Activated T-cell treated with anti-CD3 and anti-CD28 coated beads, Interleukin-2, amount 50 U/mL, for 24 hours (primary cell): ENCODE measurements around the gene ZNF677.
"Not testable (repeated sequence)": the region's sequence is repeated elsewhere in the genome, so short reads cannot be mapped to it uniquely, and the experiment has no call there.

Experiments
- DNase-seq: peaks from one replicate; pipeline ENCODE4 v3.0.0-alpha.2; 2020
- H3K27ac Mint-ChIP-seq: 2 replicates; pipeline ENCODE4 v1.8.0; 2020; ENCODE audit warnings: mild to moderate bottlenecking, mixed read lengths
- H3K27me3 Mint-ChIP-seq: 2 replicates; pipeline ENCODE4 v1.8.0; 2020; ENCODE audit warnings: mixed read lengths
- H3K36me3 Mint-ChIP-seq: 2 replicates; pipeline ENCODE4 v1.8.0; 2020; ENCODE audit warnings: low read depth, mixed read lengths
- H3K4me1 Mint-ChIP-seq: 2 replicates; pipeline ENCODE4 v1.8.0; 2020; ENCODE audit warnings: low read depth, mixed read lengths
- H3K4me3 Mint-ChIP-seq: 2 replicates; pipeline ENCODE4 v1.8.0; 2020; ENCODE audit warnings: mild to moderate bottlenecking, moderate library complexity, mixed read lengths
- H3K9me3 Mint-ChIP-seq: 2 replicates; pipeline ENCODE4 v1.8.0; 2020; ENCODE audit warnings: mixed read lengths

ZNF677 gene

DNA sequence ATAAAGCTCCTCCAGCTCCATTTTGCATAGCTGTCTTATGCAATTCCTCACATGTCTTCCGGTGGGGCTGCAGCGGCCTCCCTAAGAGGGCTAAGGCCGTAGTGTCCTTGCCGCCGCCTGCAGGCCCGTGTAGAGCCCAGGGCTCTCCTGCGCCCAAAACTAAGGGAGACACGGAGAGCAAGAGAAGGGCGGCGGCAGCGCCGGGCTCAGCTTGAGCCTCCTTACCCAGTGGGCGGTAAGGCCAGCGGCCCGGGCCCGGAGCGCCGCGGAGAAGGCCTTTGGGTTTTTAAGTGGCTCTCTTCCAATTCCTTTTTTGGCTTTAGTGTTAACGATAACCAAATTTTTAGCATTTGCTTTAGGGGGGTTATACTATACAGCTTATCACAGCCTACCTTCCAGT, 30.1 kb downstream of the ZNF677 start:
- DNase-seq = no peak
- peaks cover 35% of the 10 kb centered on the region for H3K36me3 Mint-ChIP-seq
- H3K9me3 Mint-ChIP-seq = peaks cover 44% of the 10 kb centered on the region
- H3K4me1 Mint-ChIP-seq = no peaks in the 10 kb centered on the region
- H3K27ac Mint-ChIP-seq = no peak overlapping the region
- H3K4me3 Mint-ChIP-seq = no peak overlapping the region
- no peaks in the 10 kb centered on the region for H3K27me3 Mint-ChIP-seq

DNA sequence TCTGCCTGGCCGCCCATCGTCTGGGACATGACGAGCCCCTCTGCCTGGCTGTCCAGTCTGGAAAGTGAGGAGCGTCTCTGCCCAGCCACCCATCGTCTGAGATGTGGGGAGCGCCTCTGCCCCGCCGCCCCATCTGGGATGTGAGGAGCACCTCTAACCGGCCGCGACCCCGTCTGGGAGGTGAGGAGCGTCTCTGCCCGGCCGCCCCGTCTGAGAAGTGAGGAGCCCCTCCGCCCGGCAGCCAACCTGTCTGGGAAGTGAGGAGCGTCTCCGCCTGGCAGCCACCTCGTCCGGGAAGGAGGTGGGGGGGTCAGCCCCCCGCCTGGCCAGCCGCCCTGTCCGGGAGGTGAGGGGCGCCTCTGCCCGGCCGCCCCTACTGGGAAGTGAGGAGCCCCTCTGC, 32.0 kb downstream of the ZNF677 start:
- H3K36me3 Mint-ChIP-seq = peaks cover 41% of the 10 kb centered on the region
- H3K4me1 Mint-ChIP-seq, H3K27me3 Mint-ChIP-seq, DNase-seq, H3K27ac Mint-ChIP-seq, H3K4me3 Mint-ChIP-seq: not testable (repeated sequence)
- peaks cover 45% of the 10 kb centered on the region for H3K9me3 Mint-ChIP-seq

DNA sequence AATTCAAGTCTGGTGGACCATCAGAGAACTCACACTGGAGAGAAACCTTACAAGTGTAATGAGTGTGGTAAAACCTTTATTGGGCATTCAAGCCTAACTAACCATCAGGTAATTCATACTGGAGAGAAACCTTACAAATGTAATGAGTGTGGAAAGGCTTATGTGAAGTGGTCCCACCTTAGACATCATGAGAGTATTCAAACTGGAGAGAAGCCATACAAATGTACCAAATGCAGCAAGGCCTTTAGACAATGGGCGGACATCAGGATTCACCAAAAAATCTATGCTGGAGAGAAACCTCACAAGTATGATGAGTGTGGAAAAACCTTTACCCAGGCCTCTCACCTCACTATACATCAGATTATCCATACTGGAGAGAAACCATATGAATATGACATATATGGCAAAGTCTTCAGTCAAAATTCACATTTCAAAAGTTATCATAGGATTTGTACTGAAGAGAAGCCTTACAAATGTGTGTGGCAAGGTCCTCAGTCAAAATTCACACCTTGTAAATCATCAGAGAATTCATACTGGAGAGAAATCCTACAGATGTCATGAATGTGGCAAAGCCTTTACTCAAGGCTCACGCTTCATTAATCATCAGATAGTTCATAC, 41.9 kb downstream of the ZNF677 start:
- H3K9me3 Mint-ChIP-seq = peaks cover 61% of the 10 kb centered on the region
- no peak overlapping the region for H3K4me3 Mint-ChIP-seq
- no peak for DNase-seq
- H3K4me1 Mint-ChIP-seq = no peaks in the 10 kb centered on the region
- H3K27me3 Mint-ChIP-seq = no peaks in the 10 kb centered on the region
- H3K27ac Mint-ChIP-seq = no peak overlapping the region
- peaks cover 77% of the 10 kb centered on the region for H3K36me3 Mint-ChIP-seq

DNA sequence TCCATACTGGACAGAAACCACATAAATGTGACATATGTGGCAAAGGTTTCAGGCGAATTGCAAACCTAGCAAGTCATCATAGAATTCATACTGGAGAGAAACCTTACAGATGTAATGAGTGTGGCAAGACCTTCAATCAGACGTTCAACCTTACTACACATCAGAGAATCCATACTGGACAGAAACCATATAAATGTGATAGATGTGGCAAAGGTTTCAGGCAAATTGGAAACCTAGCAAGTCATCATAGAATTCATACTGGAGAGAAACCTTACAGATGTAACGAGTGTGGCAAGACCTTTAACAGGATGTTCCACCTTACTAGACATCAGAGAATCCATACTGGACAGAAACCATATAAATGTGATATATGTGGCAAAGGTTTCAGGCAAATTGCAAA, 43.1 kb downstream of the ZNF677 start:
- DNase-seq, H3K4me3 Mint-ChIP-seq, H3K27me3 Mint-ChIP-seq, H3K27ac Mint-ChIP-seq, H3K4me1 Mint-ChIP-seq: not testable (repeated sequence)
- Mint-ChIP-seq H3K9me3 (peaks cover 70% of the 10 kb centered on the region), H3K36me3 (peaks cover 87% of the 10 kb centered on the region)

DNA sequence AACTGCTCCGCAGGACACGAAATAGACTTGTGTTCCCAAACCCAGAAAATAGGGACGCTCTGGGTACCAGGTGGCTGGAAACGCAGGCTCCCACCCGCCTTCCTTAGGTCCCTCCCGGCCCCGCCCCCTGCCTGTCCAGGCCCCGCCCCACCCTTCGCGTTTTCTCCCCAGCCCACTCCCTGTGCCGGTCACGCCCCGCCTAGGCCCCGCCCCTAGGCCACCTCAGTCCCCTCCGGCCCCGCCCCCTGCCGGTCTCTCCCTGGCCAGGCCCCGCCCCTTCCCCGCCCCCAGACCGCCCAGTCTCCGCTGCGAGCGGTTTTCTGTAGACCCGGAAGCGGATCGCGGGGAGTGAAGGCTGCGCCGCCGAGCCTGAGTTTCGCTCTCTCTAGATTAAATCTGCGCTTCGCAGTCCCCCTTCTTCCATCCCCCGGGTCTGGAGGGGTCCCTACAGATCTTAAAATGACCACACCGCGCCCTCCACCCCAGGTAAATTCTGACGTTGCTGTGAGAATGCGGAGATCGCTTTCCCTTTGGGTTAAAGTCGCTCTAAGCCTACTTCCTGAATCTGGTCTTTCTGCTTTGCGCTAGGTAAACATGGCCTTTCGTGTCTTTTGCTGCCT, 57.8 kb downstream of the ZNF677 start:
- peaks cover 55% of the 10 kb centered on the region for H3K9me3 Mint-ChIP-seq
- peaks cover 75% of the 10 kb centered on the region for H3K36me3 Mint-ChIP-seq

DNA sequence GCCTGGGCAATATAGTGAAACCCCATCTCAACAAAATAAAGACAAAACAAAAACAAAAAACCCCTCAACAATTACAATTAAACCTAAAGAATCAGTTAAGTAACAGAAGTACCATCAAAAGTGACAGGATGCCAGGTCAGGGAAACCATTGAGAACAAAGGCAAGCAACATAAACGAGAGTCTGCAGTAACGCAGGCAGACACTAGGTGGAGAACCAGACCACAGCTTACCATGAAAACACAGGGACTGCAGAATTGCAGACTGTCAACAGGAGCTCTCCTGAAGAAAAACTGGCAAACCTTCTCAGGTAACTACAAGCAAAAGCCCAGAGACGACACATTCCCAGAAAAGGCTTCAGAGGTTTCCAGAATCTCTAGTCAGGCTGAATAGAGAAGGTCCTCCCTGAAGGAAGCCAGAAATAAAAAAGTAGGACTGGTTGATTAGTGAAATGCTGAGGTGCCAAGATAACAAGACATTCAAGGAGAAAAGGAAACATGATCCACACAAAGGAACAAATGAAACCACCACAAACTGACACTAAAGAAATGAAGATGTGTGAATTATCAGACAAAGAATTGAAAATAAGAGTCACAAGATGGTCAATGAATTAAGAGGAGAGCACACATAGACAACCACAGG, 59.3 kb downstream of the ZNF677 start:
- Mint-ChIP-seq H3K9me3 (peaks cover 58% of the 10 kb centered on the region), H3K4me3 (no peak overlapping the region), H3K4me1 (peaks cover 34% of the 10 kb centered on the region), H3K27me3 (peaks cover 8% of the 10 kb centered on the region), H3K27ac (no peak overlapping the region), H3K36me3 (peaks cover 74% of the 10 kb centered on the region)
- DNase-seq = peak; percentile 75

More for the DNA sequence above, 57.8 kb downstream of the ZNF677 start:
- Mint-ChIP-seq H3K4me1 (peaks cover 34% of the 10 kb centered on the region), H3K27me3 (peaks cover 8% of the 10 kb centered on the region), H3K27ac (peak overlapping the region; percentile 93), H3K4me3 (peak overlapping the region; percentile 92)
- DNase-seq = peak; percentile 93

DNA sequence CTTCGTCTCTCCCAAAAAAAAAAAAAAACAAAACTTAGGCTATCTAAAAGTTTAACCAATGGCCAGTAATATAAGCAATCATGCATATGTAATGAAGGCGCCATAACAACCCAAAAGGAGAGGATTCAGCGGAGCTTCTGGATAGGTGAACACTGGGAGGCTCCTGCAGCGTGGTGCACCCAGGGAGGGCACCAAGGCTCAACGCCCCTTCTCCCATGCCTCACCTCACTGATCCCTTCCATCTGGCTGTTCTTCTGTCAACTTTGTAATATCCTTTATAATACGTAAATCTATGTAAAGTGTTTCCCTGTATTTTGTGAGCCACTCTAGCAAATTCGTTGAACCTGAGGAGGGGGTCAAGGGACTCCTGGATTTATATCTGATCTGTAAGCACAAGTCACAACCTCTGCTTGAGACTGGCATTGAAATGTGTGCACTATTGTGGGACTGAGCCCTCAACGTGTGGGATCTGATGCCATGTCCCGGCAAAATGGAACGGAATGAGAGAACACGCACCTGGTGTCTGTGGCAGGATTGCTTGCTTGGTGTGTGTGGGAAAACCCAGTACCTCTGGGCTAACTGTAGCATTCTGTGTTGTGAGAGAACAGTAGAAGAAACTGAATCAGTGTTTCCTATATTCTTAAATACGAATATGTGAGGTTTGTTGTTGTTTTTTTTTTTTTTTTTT, 61.0 kb downstream of the ZNF677 start:
- DNase-seq = no peak
- Mint-ChIP-seq H3K4me3 (peak overlapping the region; percentile 88), H3K27me3 (peaks cover 8% of the 10 kb centered on the region), H3K27ac (no peak overlapping the region), H3K4me1 (peaks cover 34% of the 10 kb centered on the region), H3K36me3 (peaks cover 65% of the 10 kb centered on the region), H3K9me3 (peaks cover 49% of the 10 kb centered on the region)

DNA sequence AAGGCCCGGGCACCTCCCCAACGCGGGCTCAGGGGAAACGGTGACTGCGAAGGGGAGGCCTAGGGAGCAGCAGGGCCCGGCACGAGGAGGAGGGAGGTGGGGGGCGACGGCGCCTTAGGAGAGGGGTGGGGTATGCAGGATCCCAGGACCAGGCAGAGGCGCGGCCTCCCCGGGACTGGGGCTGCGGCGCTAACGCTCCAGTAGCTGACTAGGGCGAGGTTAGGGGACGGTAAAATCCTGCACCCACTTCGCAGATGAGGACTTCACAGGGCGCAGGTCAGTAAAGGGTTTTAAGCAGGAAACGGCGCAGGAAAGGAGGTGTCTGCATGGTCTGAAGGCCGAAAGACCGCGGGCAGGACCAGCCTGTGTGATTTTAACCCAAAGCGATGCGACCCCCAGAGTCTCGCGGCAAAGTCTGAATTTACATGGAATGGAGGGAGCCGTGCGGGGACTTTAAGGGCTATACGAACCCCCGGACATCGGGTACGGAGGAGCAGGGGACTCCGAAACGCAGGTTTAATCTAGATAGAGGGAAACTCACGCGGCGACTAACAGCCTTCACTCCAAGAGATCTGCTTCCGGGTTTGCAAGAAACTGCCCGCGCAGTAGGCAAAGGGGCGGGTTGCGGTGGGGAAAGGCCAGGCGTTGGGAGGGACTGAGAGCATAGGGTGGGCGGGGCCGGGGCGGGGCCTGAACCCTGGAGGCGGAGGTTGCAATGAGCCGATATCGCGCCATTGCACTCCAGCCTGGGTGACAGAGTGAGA, 61.7 kb downstream of the ZNF677 start, which contains the start of gene ZNF665:
Gene ZNF665 (minus strand): TSS at position 588 of the 764 bp plus-strand sequence. CDS start 10,460 bp downstream, outside the sequence.
- peaks cover 8% of the 10 kb centered on the region for H3K27me3 Mint-ChIP-seq
- peaks cover 58% of the 10 kb centered on the region for H3K36me3 Mint-ChIP-seq
- peaks cover 34% of the 10 kb centered on the region for H3K4me1 Mint-ChIP-seq
- peak; percentile 82 for DNase-seq
- peak within 1 kb of the TSS; percentile 88 for H3K4me3 Mint-ChIP-seq
- H3K27ac Mint-ChIP-seq = peak within 1 kb of the TSS; percentile 88
- peaks cover 49% of the 10 kb centered on the region for H3K9me3 Mint-ChIP-seq

DNA sequence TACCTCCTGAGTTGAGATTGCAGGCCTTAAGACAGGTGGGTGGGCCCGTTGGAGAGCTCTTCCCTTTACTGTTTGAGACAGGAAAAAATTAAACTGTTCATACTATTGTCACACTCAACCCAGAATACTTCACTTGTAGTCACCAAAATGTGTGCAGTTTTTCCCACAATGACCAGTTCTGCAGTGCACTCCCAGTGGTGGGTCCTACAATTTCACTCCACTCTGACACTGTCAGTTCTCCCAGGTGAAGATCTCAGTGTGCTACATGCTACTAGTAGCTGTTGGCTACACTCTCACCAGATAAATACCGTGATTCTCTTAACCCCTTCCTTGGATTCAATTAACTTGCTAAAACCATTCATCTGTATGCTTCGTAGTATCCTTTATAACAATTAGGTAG, 64.4 kb downstream of the ZNF677 start:
- Mint-ChIP-seq H3K4me1 (peaks cover 22% of the 10 kb centered on the region), H3K9me3 (peaks cover 35% of the 10 kb centered on the region), H3K4me3 (no peak overlapping the region), H3K27ac (no peak overlapping the region), H3K36me3 (peaks cover 50% of the 10 kb centered on the region), H3K27me3 (peaks cover 8% of the 10 kb centered on the region)
- DNase-seq = no peak

DNA sequence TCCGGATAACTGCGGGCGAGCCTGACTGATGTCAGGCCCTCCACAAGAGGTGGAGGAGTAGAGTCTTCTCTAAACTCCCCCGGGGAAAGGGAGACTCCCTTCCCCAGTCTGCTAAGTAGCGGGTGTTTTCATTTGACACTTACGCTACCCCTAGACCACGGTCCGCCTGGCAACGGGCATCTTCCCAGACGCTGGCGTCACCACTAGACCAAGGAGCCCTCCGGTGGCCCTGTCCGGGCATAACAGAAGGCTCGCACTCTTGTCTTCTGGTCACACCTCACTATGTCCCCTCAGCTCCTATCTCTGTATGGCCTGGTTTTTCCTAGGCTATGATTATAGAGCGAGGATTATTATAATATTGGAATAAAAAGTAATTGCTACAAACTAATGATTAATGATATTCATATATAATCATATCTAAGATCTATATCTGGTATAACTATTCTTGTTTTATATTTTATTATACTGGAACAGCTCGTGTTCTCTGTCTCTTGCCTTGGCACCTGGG, 64.9 kb downstream of the ZNF677 start:
- not testable (repeated sequence) for H3K4me3 Mint-ChIP-seq, DNase-seq, H3K27me3 Mint-ChIP-seq, H3K27ac Mint-ChIP-seq
- peaks cover 35% of the 10 kb centered on the region for H3K9me3 Mint-ChIP-seq
- peaks cover 50% of the 10 kb centered on the region for H3K36me3 Mint-ChIP-seq
- H3K4me1 Mint-ChIP-seq = peaks cover 20% of the 10 kb centered on the region
